ENCODE results near the gene LRP5.
A peak's percentile ranks its signal among the peaks of the same experiment; 100 is the strongest.

Gene LRP5

GRCh38 chr11:68312117-68312779 lies at the start of gene LRP5:
Gene LRP5, plus strand, starts transcription at chr11:68312591. Its CDS starts 124 bp downstream, at chr11:68312715.
- peak; percentile 11 for DNase-seq

GRCh38 chr11:68263444-68264035 lies 48.9 kb upstream of the LRP5 start:
- DNase-seq, result no peak

- no peak for DNase-seq
Measured at GRCh38 chr11:68264244-68264643, 48.1 kb upstream of the LRP5 start.

GRCh38 chr11:68264741-68265540 lies 47.5 kb upstream of the LRP5 start:
- no peak for DNase-seq

- peak; percentile 39 for DNase-seq
Measured at GRCh38 chr11:68266121-68266891, 46.1 kb upstream of the LRP5 start.

- DNase-seq, result peak; percentile 14
Measured at GRCh38 chr11:68266936-68267880, 45.2 kb upstream of the LRP5 start.

- no peak for DNase-seq
Measured at GRCh38 chr11:68267881-68268240, 44.5 kb upstream of the LRP5 start.

- peak; percentile 31 for DNase-seq
Measured at GRCh38 chr11:68269414-68270081, 42.8 kb upstream of the LRP5 start.

- DNase-seq, result no peak
Measured at GRCh38 chr11:68270196-68271022, 42.0 kb upstream of the LRP5 start.

GRCh38 chr11:68271023-68271780 lies 41.2 kb upstream of the LRP5 start:
- peak; percentile 72 for DNase-seq

GRCh38 chr11:68271781-68272608 lies 40.4 kb upstream of the LRP5 start, which contains the start of gene C11orf24:
Gene C11orf24, minus strand, starts transcription at chr11:68271973. Its CDS starts 8,206 bp downstream, at chr11:68263767.
- peak; percentile 96 for DNase-seq

- no peak for DNase-seq
Measured at GRCh38 chr11:68273026-68273738, 39.2 kb upstream of the LRP5 start.

- no peak for DNase-seq
Measured at GRCh38 chr11:68274306-68274705, 38.1 kb upstream of the LRP5 start.

GRCh38 chr11:68275721-68276507 lies 36.5 kb upstream of the LRP5 start:
- no peak for DNase-seq

GRCh38 chr11:68276861-68277260 lies 35.5 kb upstream of the LRP5 start:
- no peak for DNase-seq

GRCh38 chr11:68279676-68280075 lies 32.7 kb upstream of the LRP5 start:
- no peak for DNase-seq
